Psoas muscle (tissue), 8 donors: ENCODE results near the gene CUX1. TPM values are rescaled to one million over a fixed set of nuclear protein-coding genes. Genes with fewer than 3 reads are reported as not detected.

Source experiments
- ATAC-seq, 4 donors: fragments of 200-7000 bp; cut with Tn5 transposase; one replicate each; pipeline ENCODE4 v1.9.1; 2020; ENCODE audit warnings: moderate library complexity in 3 of 4, mild to moderate bottlenecking in 2 of 4
- DNase-seq, 2 donors: peaks; one replicate each; pipeline ENCODE4 v3.0.0-alpha.2; 2020
- H3K27ac ChIP-seq: fragments of 200-600 bp; one replicate; pipeline ENCODE4 v1.8.0; 2022
- H3K27me3 ChIP-seq, 3 donors: fragments of 200-600 bp in 1 of 3; one replicate each; pipeline versions ENCODE4 v1.6.1 to v1.8.0; 2013 to 2022; ENCODE audit warnings: low read length in 2 of 3, mild to moderate bottlenecking in 2 of 3, moderate library complexity in 1 of 3; ENCODE audit not compliant: insufficient read depth in 3 of 3
- H3K36me3 ChIP-seq, 2 donors: fragments of 200-600 bp in 1 of 2; one replicate each; pipeline versions ENCODE4 v1.6.1 to v1.8.0; 2013 to 2022; ENCODE audit warnings: low read depth in 1 of 2, mild to moderate bottlenecking in 1 of 2, moderate library complexity in 1 of 2; ENCODE audit not compliant: insufficient read depth in 1 of 2
- H3K4me1 ChIP-seq: fragments of 200-600 bp; one replicate; pipeline ENCODE4 v1.8.0; 2022
- H3K4me3 ChIP-seq: fragments of 200-600 bp; one replicate; pipeline ENCODE4 v1.8.0; 2022; ENCODE audit warnings: mild to moderate bottlenecking
- H3K9me3 ChIP-seq: fragments of 200-600 bp; one replicate; pipeline ENCODE4 v1.8.0; 2022
- CTCF ChIP-seq: fragments of 200-600 bp; IDR thresholded peaks from one replicate; pipeline ENCODE4 v1.8.0; 2022; ENCODE audit warnings: antibody characterized with exemption
- WGBS, 3 donors: extraction: QIAGEN DNeasy Blood & Tissue Kit; methylation state at CpG; one replicate each; pipeline versions ENCODE4 v1.1.6 to v1.1.7; 2013; 5-methylcytosine and 5-hydroxymethylcytosine counted together
- intact Hi-C, 2 donors: fragments of 100-400 bp; cut with DNase I; formaldehyde crosslinking; loops; one replicate each; pipeline versions ENCODE4 v1.11.0 to v1.14.2; 2022
- polyA plus RNA-seq, 3 donors: library from polyadenylated mRNA; stranded (reverse); fragments of 200-250 nt; gene quantifications; one replicate each; pipeline ENCODE4 v1.2.3, GENCODE V29; 2013
- total RNA-seq, 4 donors: library from RNA; stranded (reverse); fragmentation: NEBNext Ultra II Directional in 2 of 4; extraction: Animal tissue kit (Norgen Biotek cat#: 25700) in 2 of 4; gene quantifications; one replicate each; pipeline versions ENCODE4 v1.2.1 to v1.2.4, GENCODE V29; 2021 to 2023
- donor health status: healthy with polysubstance abuse.
- donor health status: DM: no; HTN: no; CAD: no; lungs with moderate emphysema.
- donor health status: Bipolar disorder and iron deficiency.
- donor health status: healthy.
- donor health status: DM: yes; HTN: yes; CAD: no.
- donor health status: DM: no; HTN: no; CAD: no.
- donor health status: DM: no; HTN: no; CAD: no.
- donor health status: DM: yes; HTN: yes; CAD: no.

The CUX1 gene
- total and polyA plus RNA-seq, 7 donors, result 12.5 to 95.6 (median 72.4) TPM

- Histone ChIP-seq H3K27ac (peak overlapping the region; percentile 90), H3K9me3 (no peaks in the 10 kb centered on the region), H3K4me1 (peaks cover 65% of the 10 kb centered on the region), H3K4me3 (no peak overlapping the region), H3K27me3 (no peaks in the 10 kb centered on the region), H3K36me3 (no peaks in the 10 kb centered on the region)
- TF ChIP-seq CTCF, result no peak
- ATAC-seq (no peak), DNase-seq (no peak)
- intact Hi-C loops, result no loop called here
- 89 to 96% (median 91%) methylated on average over 11 of the region's 11 CpGs for WGBS, 3 donors
Measured at GRCh38 chr7:101937717-101938514, 120.5 kb downstream of the CUX1 start.

- H3K36me3 ChIP-seq, result no peaks in the 10 kb centered on the region
- no peak for TF ChIP-seq CTCF
- H3K27ac ChIP-seq, result no peak overlapping the region
- no peak overlapping the region for H3K4me3 ChIP-seq
- intact Hi-C loops, result no loop called here
- H3K27me3 ChIP-seq, result no peaks in the 10 kb centered on the region
- 90 to 97% (median 96%) methylated on average over 8 of the region's 8 CpGs for WGBS, 3 donors
- no peaks in the 10 kb centered on the region for H3K9me3 ChIP-seq
- peaks cover 66% of the 10 kb centered on the region for H3K4me1 ChIP-seq
- no peak for DNase-seq
- ATAC-seq, result no peak
Measured at GRCh38 chr7:101939136-101939695, 121.8 kb downstream of the CUX1 start.

GRCh38 chr7:101940151-101940550 lies 122.7 kb downstream of the CUX1 start:
- 91 to 96% (median 91%) methylated on average over 10 of the region's 10 CpGs for WGBS, 3 donors
- Histone ChIP-seq H3K4me3 (no peak overlapping the region), H3K4me1 (peaks cover 69% of the 10 kb centered on the region), H3K27me3 (no peaks in the 10 kb centered on the region), H3K27ac (no peak overlapping the region), H3K36me3 (no peaks in the 10 kb centered on the region), H3K9me3 (no peaks in the 10 kb centered on the region)
- no peak for TF ChIP-seq CTCF
- intact Hi-C loops, result no loop called here
- ATAC-seq (no peak), DNase-seq (no peak)

- Histone ChIP-seq H3K27ac (peak overlapping the region; percentile 58), H3K4me3 (no peak overlapping the region), H3K27me3 (no peaks in the 10 kb centered on the region), H3K9me3 (no peaks in the 10 kb centered on the region), H3K36me3 (no peaks in the 10 kb centered on the region), H3K4me1 (peaks cover 75% of the 10 kb centered on the region)
- intact Hi-C loops, result no loop called here
- DNase-seq (no peak), ATAC-seq (no peak)
- no peak for TF ChIP-seq CTCF
- WGBS, 3 donors, result 43 to 65% (median 49%) methylated on average over 9 of the region's 9 CpGs
Measured at GRCh38 chr7:101940830-101941229, 123.4 kb downstream of the CUX1 start.
